GM12878 (cell line): ENCODE data around the gene SMC1B.

ENCODE experiments used
- BHLHE40 ChIP-seq, 2 experiments: fragments of 450-650 bp in 1 of 2; IDR thresholded peaks; 2 replicates each; pipeline ENCODE4 v1.6.1; 2011 to 2017; ENCODE audit warnings: low read depth in 2 of 2, borderline replicate concordance in 1 of 2, improper control_type of control experiment in 1 of 2, low read length in 1 of 2, mild to moderate bottlenecking in 1 of 2
- EZH2 ChIP-seq: IDR thresholded peaks from 2 replicates; pipeline ENCODE4 v1.6.1; 2012; ENCODE audit warnings: low read depth, mild to moderate bottlenecking, control low read depth, inconsistent platforms, low read length, borderline replicate concordance; ENCODE audit not compliant: control insufficient read depth
- KAT2A ChIP-seq: conservative IDR thresholded peaks from 2 replicates; pipeline ENCODE4 v1.6.1; 2011; ENCODE audit warnings: low read depth, low read length; ENCODE audit not compliant: control insufficient read depth
- POLR2A ChIP-seq: IDR thresholded peaks from 2 replicates; pipeline ENCODE4 v1.6.1; 2011; ENCODE audit warnings: low read depth, mild to moderate bottlenecking, low read length
- POLR2AphosphoS5 ChIP-seq: IDR thresholded peaks from 2 replicates; pipeline ENCODE4 v1.6.1; 2011; ENCODE audit warnings: mild to moderate bottlenecking, low read length, inconsistent platforms
- SMAD5 ChIP-seq: IDR thresholded peaks from 2 replicates; pipeline ENCODE4 v1.6.1; 2016; ENCODE audit warnings: antibody characterized with exemption, low read depth
- TAF1 ChIP-seq: IDR thresholded peaks from 2 replicates; pipeline ENCODE4 v1.6.1; 2011; ENCODE audit warnings: mild to moderate bottlenecking, low read depth, low read length, borderline replicate concordance
- USF2 ChIP-seq: IDR thresholded peaks from 2 replicates; pipeline ENCODE4 v1.6.1; 2011; ENCODE audit warnings: low read depth, low read length, improper control_type of control experiment, borderline replicate concordance
- TF ChIP-seq, protein P1 (sequence below), 3 experiments: IDR thresholded peaks in 2 of 3; conservative IDR thresholded peaks in 1 of 3; 2 replicates each; pipeline ENCODE4 v1.5.1; 2011; ENCODE audit warnings: low read depth in 3 of 3, low read length in 3 of 3, mild to moderate bottlenecking in 3 of 3, control low read depth in 2 of 3, moderate library complexity in 2 of 3, inconsistent platforms in 1 of 3, mixed read lengths in 1 of 3; ENCODE audit not compliant: control insufficient read depth in 2 of 3, insufficient read depth in 1 of 3; ENCODE audit errors: extremely low read depth in 1 of 3

GRCh38 chr22:45321827-45322226 is 91.6 kb downstream of the SMC1B start:
- TF ChIP-seq BHLHE40 (IDR thresholded peaks at IDR 0.05; ENCODE audit: borderline replicate concordance in 1 of 2, low read depth in 2 of 2, low read length in 1 of 2): no peak
- no peak for TF ChIP-seq SMAD5
- no peak for TF ChIP-seq POLR2A
- no peak for TF ChIP-seq EZH2
- TF ChIP-seq, protein P1, sequence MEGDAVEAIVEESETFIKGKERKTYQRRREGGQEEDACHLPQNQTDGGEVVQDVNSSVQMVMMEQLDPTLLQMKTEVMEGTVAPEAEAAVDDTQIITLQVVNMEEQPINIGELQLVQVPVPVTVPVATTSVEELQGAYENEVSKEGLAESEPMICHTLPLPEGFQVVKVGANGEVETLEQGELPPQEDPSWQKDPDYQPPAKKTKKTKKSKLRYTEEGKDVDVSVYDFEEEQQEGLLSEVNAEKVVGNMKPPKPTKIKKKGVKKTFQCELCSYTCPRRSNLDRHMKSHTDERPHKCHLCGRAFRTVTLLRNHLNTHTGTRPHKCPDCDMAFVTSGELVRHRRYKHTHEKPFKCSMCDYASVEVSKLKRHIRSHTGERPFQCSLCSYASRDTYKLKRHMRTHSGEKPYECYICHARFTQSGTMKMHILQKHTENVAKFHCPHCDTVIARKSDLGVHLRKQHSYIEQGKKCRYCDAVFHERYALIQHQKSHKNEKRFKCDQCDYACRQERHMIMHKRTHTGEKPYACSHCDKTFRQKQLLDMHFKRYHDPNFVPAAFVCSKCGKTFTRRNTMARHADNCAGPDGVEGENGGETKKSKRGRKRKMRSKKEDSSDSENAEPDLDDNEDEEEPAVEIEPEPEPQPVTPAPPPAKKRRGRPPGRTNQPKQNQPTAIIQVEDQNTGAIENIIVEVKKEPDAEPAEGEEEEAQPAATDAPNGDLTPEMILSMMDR (IDR thresholded peaks at IDR 0.05 in 2 of 3, conservative IDR thresholded peaks at IDR 0.05 in 1 of 3; ENCODE audit: control insufficient read depth in 2 of 3, extremely low read depth in 1 of 3, insufficient read depth in 1 of 3, low read depth in 3 of 3, low read length in 3 of 3): no peak
- TF ChIP-seq KAT2A: no peak
- TF ChIP-seq USF2: no peak
- no peak for TF ChIP-seq TAF1
- TF ChIP-seq POLR2AphosphoS5: no peak
